ENCODE data around the gene SLC6A8. TPM values are rescaled to one million over a fixed set of nuclear protein-coding genes. Genes with fewer than 3 reads are reported as not detected.

The SLC6A8 gene
- total RNA-seq, 2 experiments from 2014 or later = 0.42 to 0.71 TPM

- Histone ChIP-seq H3K4me1 (ENCODE audit: insufficient read depth, low read length) (peaks cover 56% of the 10 kb centered on the region), H3K36me3 (ENCODE audit: insufficient read depth, low read length) (peaks cover 9% of the 10 kb centered on the region), H3K4me3 (ENCODE audit: low read length) (peak overlapping the region; percentile 64), H3K27ac (ENCODE audit: low read depth in 1 of 2, low read length in 2 of 2) (peak overlapping the region; percentile 68 to 72), H3K9me3 (ENCODE audit: control insufficient read depth in 1 of 2, insufficient read depth in 1 of 2, low read length in 2 of 2) (no peaks in the 10 kb centered on the region), H3K27me3 (ENCODE audit: control insufficient read depth in 1 of 2, insufficient read depth in 2 of 2, low read length in 2 of 2) (no peaks in the 10 kb centered on the region)
- H3K4me1 Mint-ChIP-seq (ENCODE audit: low read depth) = peaks cover 26% of the 10 kb centered on the region
- no peak overlapping the region for H3K4me3 Mint-ChIP-seq
- no peaks in the 10 kb centered on the region for H3K27me3 Mint-ChIP-seq
- H3K9me3 Mint-ChIP-seq = no peaks in the 10 kb centered on the region
- intact Hi-C loops (cut with DNase I, micrococcal nuclease) = loop anchor here in 1 of 2 experiments (5.0 kb wide), 1 partner anchor 67 kb away; the partner anchor contains the start of genes IDH3G and SSR4
- H3K36me3 Mint-ChIP-seq (ENCODE audit: low read depth) = peaks cover 12% of the 10 kb centered on the region
- no peak for ATAC-seq (ENCODE audit: poor library complexity)
- CTCF ChIA-PET = no interaction called here
- DNase-seq = peak in 4 of 14 experiments; percentile 19 to 61 (median 34)
- TF ChIP-seq CTCF (IDR thresholded peaks at IDR 0.05) = no peak
- POLR2A ChIA-PET = no interaction called here
- H3K27ac Mint-ChIP-seq = no peak overlapping the region
Observed at GRCh38 chrX:153725039-153725831, 37.5 kb downstream of the SLC6A8 start.

DNA sequence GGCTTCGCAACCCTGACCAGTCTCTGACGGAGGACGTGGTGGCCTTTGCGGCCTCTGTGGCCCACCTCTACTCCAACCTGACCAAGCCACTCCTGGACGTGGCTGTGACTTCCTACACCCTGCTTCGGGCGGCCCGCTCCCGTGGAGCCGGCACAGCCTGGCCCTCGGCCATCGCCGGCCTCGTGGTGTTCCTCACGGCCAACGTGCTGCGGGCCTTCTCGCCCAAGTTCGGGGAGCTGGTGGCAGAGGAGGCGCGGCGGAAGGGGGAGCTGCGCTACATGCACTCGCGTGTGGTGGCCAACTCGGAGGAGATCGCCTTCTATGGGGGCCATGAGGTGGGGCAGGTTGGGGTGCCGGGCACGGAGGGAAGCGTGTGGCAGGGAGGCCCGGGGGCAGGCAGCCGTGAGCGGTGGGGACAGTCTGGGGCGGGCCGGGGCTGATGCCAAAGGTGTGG, 38.1 kb downstream of the SLC6A8 start:
- Mint-ChIP-seq H3K4me3 (peak overlapping the region; percentile 70), H3K27ac (no peak overlapping the region), H3K9me3 (no peaks in the 10 kb centered on the region), H3K36me3 (ENCODE audit: low read depth) (peaks cover 16% of the 10 kb centered on the region), H3K27me3 (no peaks in the 10 kb centered on the region), H3K4me1 (ENCODE audit: low read depth) (peaks cover 29% of the 10 kb centered on the region)
- Histone ChIP-seq H3K27ac (ENCODE audit: low read depth in 1 of 2, low read length in 2 of 2) (no peak overlapping the region), H3K9me3 (ENCODE audit: control insufficient read depth in 1 of 2, insufficient read depth in 1 of 2, low read length in 2 of 2) (no peaks in the 10 kb centered on the region), H3K27me3 (ENCODE audit: control insufficient read depth in 1 of 2, insufficient read depth in 2 of 2, low read length in 2 of 2) (no peaks in the 10 kb centered on the region), H3K4me3 (ENCODE audit: low read length) (peak overlapping the region; percentile 44), H3K4me1 (ENCODE audit: insufficient read depth, low read length) (peaks cover 53% of the 10 kb centered on the region), H3K36me3 (ENCODE audit: insufficient read depth, low read length) (peaks cover 4% of the 10 kb centered on the region)
- ChIA-PET POLR2A (interaction anchor here (2.0 kb wide), 1 partner anchor 246 kb away, joined by 5 read pairs; the partner anchor contains the start of gene HCFC1), CTCF (no interaction called here)
- ATAC-seq (ENCODE audit: poor library complexity) (no peak), DNase-seq (peak in 2 of 14 experiments; percentile 4 to 41)
- intact Hi-C loops (cut with DNase I, micrococcal nuclease) = loop anchor here in 1 of 2 experiments (5.0 kb wide), 1 partner anchor 66 kb away; the partner anchor contains the start of genes IDH3G and SSR4
- no peak for TF ChIP-seq CTCF (IDR thresholded peaks at IDR 0.05)

DNA sequence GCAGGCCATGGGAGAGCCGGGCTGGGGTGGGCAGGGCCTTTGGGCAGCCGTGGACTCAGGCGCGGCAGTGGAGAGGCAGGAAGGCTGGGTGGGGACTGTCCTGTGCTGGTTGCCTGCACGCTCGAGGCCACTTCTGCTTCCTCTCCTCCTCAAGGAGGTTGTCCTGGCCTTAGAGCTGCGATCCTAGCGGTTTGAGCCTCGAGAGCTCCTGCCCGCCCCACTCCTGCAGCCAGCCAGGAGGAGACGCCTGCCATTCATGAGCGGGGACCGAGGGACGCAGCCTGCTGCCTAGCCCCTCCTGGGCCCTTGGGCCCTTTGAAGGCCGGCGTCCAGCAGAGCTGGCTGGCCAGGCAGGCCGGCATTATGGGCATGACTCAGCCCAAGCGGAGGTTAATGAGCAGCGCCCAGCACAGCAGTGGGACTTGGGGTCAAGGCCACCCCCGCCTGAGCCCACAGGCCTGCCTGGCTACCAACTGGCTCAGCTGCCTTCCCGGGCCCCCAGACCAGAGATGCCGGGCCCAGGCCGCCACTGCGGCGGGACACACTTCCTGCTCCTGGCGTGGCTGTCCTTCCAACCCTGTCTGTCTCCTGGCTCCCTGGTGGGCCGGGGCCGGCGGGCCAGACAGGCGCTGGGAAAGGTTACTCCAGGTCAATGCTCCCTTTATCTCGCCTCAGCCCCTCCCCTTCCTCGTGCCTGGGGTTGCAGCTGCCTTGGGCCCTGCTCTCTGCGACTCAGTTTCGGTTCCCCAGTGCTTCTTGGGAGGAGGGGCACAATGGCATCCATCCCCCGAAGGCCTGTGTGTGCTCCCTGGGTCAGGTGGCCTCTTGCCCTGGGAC, 38.8 kb downstream of the SLC6A8 start:
- H3K27me3 Mint-ChIP-seq = no peaks in the 10 kb centered on the region
- peak overlapping the region; percentile 80 for H3K27ac Mint-ChIP-seq
- peak overlapping the region; percentile 79 for H3K4me3 Mint-ChIP-seq
- Histone ChIP-seq H3K4me3 (ENCODE audit: low read length) (peak overlapping the region; percentile 44), H3K9me3 (ENCODE audit: control insufficient read depth in 1 of 2, insufficient read depth in 1 of 2, low read length in 2 of 2) (no peaks in the 10 kb centered on the region), H3K27ac (ENCODE audit: low read depth in 1 of 2, low read length in 2 of 2) (peak overlapping the region in 1 of 2 donors; percentile 78), H3K27me3 (ENCODE audit: control insufficient read depth in 1 of 2, insufficient read depth in 2 of 2, low read length in 2 of 2) (no peaks in the 10 kb centered on the region), H3K36me3 (ENCODE audit: insufficient read depth, low read length) (peaks cover 2% of the 10 kb centered on the region), H3K4me1 (ENCODE audit: insufficient read depth, low read length) (peaks cover 53% of the 10 kb centered on the region)
- DNase-seq = peak in 10 of 14 experiments; percentile 19 to 76 (median 42)
- ATAC-seq (ENCODE audit: poor library complexity) = peak; percentile 6
- peaks cover 30% of the 10 kb centered on the region for H3K4me1 Mint-ChIP-seq (ENCODE audit: low read depth)
- POLR2A ChIA-PET = interaction anchor here (2.0 kb wide), 1 partner anchor 245 kb away, joined by 5 read pairs; the partner anchor contains the start of gene HCFC1
- no peaks in the 10 kb centered on the region for H3K9me3 Mint-ChIP-seq
- CTCF ChIA-PET = no interaction called here
- intact Hi-C loops (cut with DNase I, micrococcal nuclease) = loop anchor here in 1 of 2 experiments (5.0 kb wide), 1 partner anchor 66 kb away; the partner anchor contains the start of genes IDH3G and SSR4
- H3K36me3 Mint-ChIP-seq (ENCODE audit: low read depth) = peaks cover 21% of the 10 kb centered on the region
- no peak for TF ChIP-seq CTCF (IDR thresholded peaks at IDR 0.05)
